Measurements from ENCODE around the gene SEL1L3.

The SEL1L3 gene

GRCh38 chr4:25727711-25728493, 134.9 kb downstream of the SEL1L3 start:
- DNase-seq, result no peak

- no peak for DNase-seq
These were observed 136.9 kb downstream of the SEL1L3 start for GRCh38 chr4:25725870-25726269.

- no peak for DNase-seq
These were observed 139.4 kb downstream of the SEL1L3 start for GRCh38 chr4:25723409-25723808.

- DNase-seq, result no peak
These were observed 139.8 kb downstream of the SEL1L3 start for GRCh38 chr4:25722964-25723363.

- no peak for DNase-seq
These were observed 149.0 kb downstream of the SEL1L3 start for GRCh38 chr4:25713812-25714211.

- DNase-seq, result no peak
These were observed 150.2 kb downstream of the SEL1L3 start for GRCh38 chr4:25712611-25713010.

- DNase-seq, result no peak
These were observed 152.2 kb downstream of the SEL1L3 start for GRCh38 chr4:25710637-25711036.

GRCh38 chr4:25704516-25704915, 158.3 kb downstream of the SEL1L3 start:
- no peak for DNase-seq

- DNase-seq, result no peak
These were observed 158.9 kb downstream of the SEL1L3 start for GRCh38 chr4:25703731-25704388.

- DNase-seq, result no peak
These were observed 159.9 kb downstream of the SEL1L3 start for GRCh38 chr4:25702848-25703247.

- DNase-seq, result no peak
These were observed 162.1 kb downstream of the SEL1L3 start for GRCh38 chr4:25700661-25701060.

- DNase-seq, result no peak
These were observed 165.3 kb downstream of the SEL1L3 start for GRCh38 chr4:25697516-25697915.

Measured in GOT3 (cell line).